ENCODE measurements around the gene CD244. TPM values are rescaled to one million over a fixed set of nuclear protein-coding genes. Genes with fewer than 3 reads are reported as not detected.

The CD244 gene
- total RNA-seq, 1 donor from 2014 or later, result 2.0 TPM

DNA sequence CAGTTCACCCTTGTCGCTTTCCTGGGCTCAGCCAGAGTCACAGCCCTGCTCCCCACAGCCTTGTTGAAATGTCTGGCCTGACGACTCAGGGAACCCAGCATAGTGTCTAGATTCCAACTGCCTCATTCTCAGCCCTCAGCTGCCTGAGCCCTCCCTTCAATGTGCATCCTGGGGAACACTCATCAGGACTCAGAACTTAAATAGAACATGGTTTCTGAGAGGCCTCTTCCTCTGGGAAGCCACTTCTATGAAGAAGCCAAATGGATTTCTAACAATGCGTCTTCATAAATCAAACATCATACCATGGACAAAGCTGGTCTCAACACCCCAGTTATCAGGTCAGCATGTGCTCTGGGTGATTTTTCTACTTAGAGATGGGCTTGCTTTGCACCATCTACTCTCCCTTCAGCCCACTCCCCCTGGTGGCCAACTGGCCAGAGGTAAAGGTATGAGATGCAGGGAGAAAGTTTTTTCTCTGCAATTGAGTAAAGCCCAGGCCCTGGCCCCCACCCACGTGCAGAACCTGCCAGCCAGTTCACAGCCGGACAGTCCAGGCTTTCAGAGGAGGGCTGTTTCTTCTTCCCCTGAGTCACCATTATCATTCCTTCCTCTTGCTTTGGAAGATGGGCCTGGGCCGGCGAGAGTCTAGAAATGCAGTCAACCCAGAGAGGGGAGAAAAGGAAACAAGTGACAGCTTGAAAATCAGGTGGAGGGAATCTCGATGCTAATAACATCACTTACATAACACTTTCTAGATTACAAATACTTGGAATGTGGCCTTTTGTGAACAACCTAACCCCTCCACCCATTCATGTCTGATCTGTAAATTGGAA is 32.1 kb downstream of the CD244 start:
- H3K36me3 ChIP-seq, result no peaks in the 10 kb centered on the region
- no peaks in the 10 kb centered on the region for H3K27me3 ChIP-seq
- no peak overlapping the region for H3K27ac ChIP-seq
- H3K4me3 ChIP-seq, result no peak overlapping the region
- no peak for TF ChIP-seq POLR2A (IDR thresholded peaks at IDR 0.05)
- TF ChIP-seq, protein P1, sequence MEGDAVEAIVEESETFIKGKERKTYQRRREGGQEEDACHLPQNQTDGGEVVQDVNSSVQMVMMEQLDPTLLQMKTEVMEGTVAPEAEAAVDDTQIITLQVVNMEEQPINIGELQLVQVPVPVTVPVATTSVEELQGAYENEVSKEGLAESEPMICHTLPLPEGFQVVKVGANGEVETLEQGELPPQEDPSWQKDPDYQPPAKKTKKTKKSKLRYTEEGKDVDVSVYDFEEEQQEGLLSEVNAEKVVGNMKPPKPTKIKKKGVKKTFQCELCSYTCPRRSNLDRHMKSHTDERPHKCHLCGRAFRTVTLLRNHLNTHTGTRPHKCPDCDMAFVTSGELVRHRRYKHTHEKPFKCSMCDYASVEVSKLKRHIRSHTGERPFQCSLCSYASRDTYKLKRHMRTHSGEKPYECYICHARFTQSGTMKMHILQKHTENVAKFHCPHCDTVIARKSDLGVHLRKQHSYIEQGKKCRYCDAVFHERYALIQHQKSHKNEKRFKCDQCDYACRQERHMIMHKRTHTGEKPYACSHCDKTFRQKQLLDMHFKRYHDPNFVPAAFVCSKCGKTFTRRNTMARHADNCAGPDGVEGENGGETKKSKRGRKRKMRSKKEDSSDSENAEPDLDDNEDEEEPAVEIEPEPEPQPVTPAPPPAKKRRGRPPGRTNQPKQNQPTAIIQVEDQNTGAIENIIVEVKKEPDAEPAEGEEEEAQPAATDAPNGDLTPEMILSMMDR (IDR thresholded peaks at IDR 0.05), result peak in 1 of 3 experiments; percentile 37
- no peaks in the 10 kb centered on the region for H3K9me3 ChIP-seq
- no peaks in the 10 kb centered on the region for H3K4me1 ChIP-seq
- intact Hi-C loops (cut with DNase I), result no loop called here
- DNase-seq (ENCODE audit: extremely low spot score in 2 of 2), result peak in 1 of 2 donors; percentile 52

DNA sequence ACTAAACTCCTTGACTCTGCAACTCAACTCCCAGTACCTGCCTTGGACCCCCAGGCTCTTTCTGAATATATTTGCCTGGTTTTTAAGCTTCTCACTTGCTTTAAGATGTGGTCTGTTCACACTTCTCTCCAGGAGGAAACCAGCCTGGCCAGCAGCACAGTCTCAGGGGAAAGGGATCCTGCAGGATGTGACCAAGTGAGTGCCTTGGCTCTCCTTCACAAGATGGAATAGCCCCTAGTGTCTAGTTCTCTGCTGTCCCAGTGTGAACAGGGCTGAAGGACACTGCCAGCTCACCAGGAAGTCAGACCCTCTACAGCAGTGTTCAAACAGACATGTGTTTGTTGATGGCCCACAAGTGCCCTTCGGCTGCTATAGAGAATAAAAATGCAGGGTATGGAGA is 32.9 kb downstream of the CD244 start:
- Histone ChIP-seq H3K4me3 (no peak overlapping the region), H3K27me3 (no peaks in the 10 kb centered on the region), H3K9me3 (no peaks in the 10 kb centered on the region), H3K27ac (no peak overlapping the region), H3K36me3 (no peaks in the 10 kb centered on the region), H3K4me1 (no peaks in the 10 kb centered on the region)
- no peak for TF ChIP-seq POLR2A (IDR thresholded peaks at IDR 0.05)
- no peak for TF ChIP-seq POLR2AphosphoS5 (IDR thresholded peaks at IDR 0.05; ENCODE audit: insufficient read depth in 1 of 2, low read depth in 1 of 2)
- TF ChIP-seq, protein P1 (IDR thresholded peaks at IDR 0.05), result no peak
- DNase-seq (ENCODE audit: extremely low spot score in 2 of 2), result no peak
- intact Hi-C loops (cut with DNase I), result no loop called here

DNA sequence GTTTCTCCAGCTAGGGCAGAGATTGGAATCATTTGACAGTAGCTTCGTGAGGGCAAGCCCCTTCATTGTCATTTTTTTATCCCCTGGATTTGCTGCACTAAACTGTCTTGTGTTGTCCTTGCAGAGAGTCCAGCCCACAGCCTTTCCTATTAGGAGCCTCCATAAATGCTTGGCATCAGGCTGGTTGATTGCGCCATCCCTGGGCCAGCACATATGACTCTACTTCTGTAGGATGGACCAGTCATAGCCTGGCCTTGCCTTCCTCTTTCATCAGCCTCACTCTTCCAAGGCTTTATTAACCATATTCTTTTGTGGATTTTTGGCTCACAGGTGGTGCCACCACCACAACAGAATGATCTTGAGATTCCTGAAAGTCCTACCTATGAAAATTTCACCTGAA is 35.3 kb downstream of the CD244 start:
- Histone ChIP-seq H3K4me3 (no peak overlapping the region), H3K4me1 (no peaks in the 10 kb centered on the region), H3K27me3 (no peaks in the 10 kb centered on the region), H3K27ac (no peak overlapping the region), H3K9me3 (no peaks in the 10 kb centered on the region), H3K36me3 (no peaks in the 10 kb centered on the region)
- no peak for DNase-seq (ENCODE audit: extremely low spot score in 2 of 2)
- intact Hi-C loops (cut with DNase I), result no loop called here
- TF ChIP-seq POLR2A (IDR thresholded peaks at IDR 0.05), result no peak
- no peak for TF ChIP-seq POLR2AphosphoS5 (IDR thresholded peaks at IDR 0.05; ENCODE audit: insufficient read depth in 1 of 2, low read depth in 1 of 2)
- TF ChIP-seq, protein P1 (IDR thresholded peaks at IDR 0.05), result no peak

DNA sequence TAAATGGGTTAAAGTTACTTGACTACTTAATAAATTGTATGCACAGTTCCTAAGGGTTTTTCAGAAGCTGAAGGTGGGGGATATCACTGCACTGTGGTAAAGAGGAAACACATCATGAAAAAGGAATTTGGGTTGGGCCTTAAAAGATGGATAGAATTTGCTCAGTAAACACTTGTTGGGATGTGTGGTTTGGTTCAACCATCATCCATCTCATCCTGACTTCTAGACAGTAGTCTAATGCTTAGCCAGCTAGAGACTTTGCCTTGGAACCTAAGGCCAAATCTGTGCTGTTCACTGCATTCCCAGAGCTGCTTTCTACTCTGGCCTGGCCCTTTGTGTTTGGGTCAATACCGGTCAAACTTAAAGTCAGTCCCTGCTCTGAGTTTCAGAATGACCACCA is 36.1 kb downstream of the CD244 start:
- intact Hi-C loops (cut with DNase I), result no loop called here
- Histone ChIP-seq H3K4me1 (no peaks in the 10 kb centered on the region), H3K9me3 (no peaks in the 10 kb centered on the region), H3K4me3 (no peak overlapping the region), H3K27me3 (no peaks in the 10 kb centered on the region), H3K27ac (no peak overlapping the region), H3K36me3 (no peaks in the 10 kb centered on the region)
- DNase-seq (ENCODE audit: extremely low spot score in 2 of 2), result peak in 1 of 2 donors; percentile 56
- TF ChIP-seq, protein P1 (IDR thresholded peaks at IDR 0.05), result no peak
- TF ChIP-seq POLR2A (IDR thresholded peaks at IDR 0.05), result no peak
- no peak for TF ChIP-seq POLR2AphosphoS5 (IDR thresholded peaks at IDR 0.05; ENCODE audit: insufficient read depth in 1 of 2, low read depth in 1 of 2)

DNA sequence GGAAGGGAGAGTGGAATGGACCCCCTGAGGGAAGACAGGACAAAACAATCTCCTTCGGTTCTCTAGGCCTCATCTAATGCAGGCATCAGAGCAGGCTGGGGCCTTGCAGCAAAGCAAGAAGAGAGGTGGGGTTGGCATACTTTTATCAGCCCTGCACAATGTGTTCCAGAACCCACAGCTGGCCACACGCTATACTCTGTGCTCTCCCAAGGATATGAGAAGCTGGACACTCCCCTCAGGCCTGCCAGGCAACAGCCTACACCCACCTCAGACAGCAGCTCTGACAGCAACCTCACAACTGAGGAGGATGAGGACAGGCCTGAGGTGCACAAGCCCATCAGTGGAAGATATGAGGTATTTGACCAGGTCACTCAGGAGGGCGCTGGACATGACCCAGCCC is 39.4 kb downstream of the CD244 start:
- intact Hi-C loops (cut with DNase I), result no loop called here
- Histone ChIP-seq H3K27me3 (no peaks in the 10 kb centered on the region), H3K36me3 (no peaks in the 10 kb centered on the region), H3K4me3 (no peak overlapping the region), H3K9me3 (no peaks in the 10 kb centered on the region), H3K27ac (no peak overlapping the region), H3K4me1 (no peaks in the 10 kb centered on the region)
- DNase-seq (ENCODE audit: extremely low spot score in 2 of 2), result no peak
- TF ChIP-seq POLR2AphosphoS5 (IDR thresholded peaks at IDR 0.05; ENCODE audit: insufficient read depth in 1 of 2, low read depth in 1 of 2) (no peak), POLR2A (IDR thresholded peaks at IDR 0.05) (no peak)
- TF ChIP-seq, protein P1 (IDR thresholded peaks at IDR 0.05), result no peak
